Posterior vena cava (tissue), 2 donors: Measurements from ENCODE around the gene S100P. TPM values are rescaled to one million over a fixed set of nuclear protein-coding genes. Genes with fewer than 3 reads are reported as not detected.

ENCODE experiments used
- DNase-seq: peaks from one replicate; pipeline ENCODE4 v3.0.0-alpha.2; 2020; ENCODE audit warnings: low spot score
- intact Hi-C, 2 donors: fragments of 100-400 bp; cut with DNase I; formaldehyde crosslinking; loops; one replicate each; pipeline versions ENCODE4 v1.14.1 to v1.14.2; 2022 to 2023
- total RNA-seq, 2 donors: library from RNA; stranded (reverse); fragmentation: NEBNext Ultra II Directional; extraction: Animal tissue kit (Norgen Biotek cat#: 25700); gene quantifications; one replicate each; pipeline ENCODE4 v1.2.1, GENCODE V29; 2021
- donor health status: DM: yes; HTN: yes; CAD: no.
- donor health status: DM: yes; HTN: yes; CAD: no.

Gene S100P
- total RNA-seq, 2 donors from 2014 or later: 3.5 to 7.8 TPM

DNA sequence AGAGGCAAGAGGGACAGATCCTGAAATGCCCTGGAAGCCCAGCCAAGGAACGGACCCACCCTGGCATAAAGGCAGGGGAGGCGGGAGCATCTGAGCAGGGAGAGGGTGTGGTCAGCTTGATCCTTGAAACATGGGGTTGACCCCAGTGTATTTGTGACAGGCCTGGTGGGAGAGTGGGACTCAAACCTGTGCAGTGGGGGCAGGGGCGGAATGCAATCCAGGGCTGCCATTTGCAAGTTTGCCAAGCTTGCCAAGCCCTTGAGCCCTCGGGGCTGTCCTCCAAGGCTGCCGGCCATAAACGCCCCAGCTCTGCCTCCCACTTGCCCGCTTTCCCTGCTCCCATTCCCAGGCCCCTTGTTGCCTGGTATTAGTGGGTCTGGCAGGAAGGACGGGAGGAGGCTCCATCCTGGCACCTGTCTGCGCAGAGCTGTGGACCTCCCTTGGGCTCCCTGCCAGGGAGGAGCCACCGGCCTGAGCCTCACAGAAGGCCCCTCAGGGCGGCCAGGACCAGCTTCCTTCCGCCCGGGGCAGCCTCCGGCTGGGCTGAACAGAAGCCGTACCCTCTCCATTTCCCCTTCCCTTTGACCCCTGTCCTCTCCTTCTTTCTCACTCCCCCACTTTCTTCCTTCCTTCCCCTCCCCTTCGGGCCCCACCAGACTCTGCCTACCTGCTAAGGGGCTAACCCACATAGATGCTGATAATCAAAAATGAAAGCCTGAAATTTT, 661 bp downstream of the S100P start:
- intact Hi-C loops: no loop called here
- DNase-seq: no peak

DNA sequence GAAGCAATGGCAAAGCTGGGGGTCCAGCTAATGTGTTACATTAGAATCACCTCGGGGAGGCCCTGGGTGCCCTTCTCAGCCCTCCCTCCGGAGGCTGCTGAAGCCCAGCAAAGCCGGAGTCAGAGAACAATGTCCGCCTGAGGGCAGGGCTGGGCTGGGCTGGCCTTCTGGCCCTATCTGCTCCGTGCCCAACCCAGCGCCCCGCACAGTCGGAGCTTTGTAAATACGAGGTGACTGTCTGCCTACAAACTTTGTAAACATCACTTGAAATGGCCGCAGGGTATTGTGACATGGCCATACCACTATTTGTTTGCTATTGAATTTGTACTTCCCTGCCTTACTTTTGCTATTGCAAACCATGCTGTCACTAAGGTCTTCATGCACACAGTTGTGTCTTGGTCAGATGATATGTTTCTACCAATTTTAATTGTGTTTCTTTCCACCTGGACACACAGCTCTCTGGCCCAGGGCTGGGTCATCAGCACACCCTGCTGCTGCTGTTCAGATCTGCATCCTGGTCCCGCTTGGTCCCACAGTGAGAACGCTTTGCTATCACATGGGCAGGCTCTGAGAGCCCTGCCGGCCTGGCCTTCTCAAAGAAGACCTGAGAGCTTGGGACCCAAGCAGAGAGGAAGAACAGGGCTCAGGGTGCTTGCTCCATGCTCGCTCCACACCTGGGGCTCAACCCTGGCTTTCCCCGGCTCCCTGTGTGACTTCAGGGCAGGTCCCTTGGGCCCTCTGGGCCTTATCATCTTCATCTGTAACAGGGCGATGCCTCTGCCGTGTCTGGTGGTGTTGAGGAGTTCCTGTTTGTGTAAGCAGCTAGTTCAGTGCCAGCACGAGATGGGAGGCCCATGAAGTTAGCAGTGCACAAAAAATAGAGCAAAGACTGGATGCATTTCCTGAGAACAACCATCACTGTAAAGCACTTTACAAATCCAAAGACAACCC, 2.3 kb downstream of the S100P start:
- DNase-seq: no peak
- intact Hi-C loops: no loop called here

DNA sequence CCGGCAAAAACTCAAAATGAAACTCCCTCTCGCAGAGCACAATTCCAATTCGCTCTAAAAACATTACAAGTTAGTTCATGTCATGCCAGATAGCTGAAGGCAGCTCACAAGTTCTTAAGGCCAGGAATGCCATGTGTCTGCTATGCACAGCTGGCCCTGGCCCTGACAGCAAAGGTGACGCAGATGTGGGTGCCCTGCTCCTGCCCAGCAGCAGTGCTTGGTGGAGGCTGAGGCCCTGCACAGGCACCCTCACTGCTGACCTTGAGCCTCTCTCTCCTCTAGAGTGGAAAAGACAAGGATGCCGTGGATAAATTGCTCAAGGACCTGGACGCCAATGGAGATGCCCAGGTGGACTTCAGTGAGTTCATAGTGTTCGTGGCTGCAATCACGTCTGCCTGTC, 2.9 kb downstream of the S100P start:
- intact Hi-C loops: no loop called here
- no peak for DNase-seq

DNA sequence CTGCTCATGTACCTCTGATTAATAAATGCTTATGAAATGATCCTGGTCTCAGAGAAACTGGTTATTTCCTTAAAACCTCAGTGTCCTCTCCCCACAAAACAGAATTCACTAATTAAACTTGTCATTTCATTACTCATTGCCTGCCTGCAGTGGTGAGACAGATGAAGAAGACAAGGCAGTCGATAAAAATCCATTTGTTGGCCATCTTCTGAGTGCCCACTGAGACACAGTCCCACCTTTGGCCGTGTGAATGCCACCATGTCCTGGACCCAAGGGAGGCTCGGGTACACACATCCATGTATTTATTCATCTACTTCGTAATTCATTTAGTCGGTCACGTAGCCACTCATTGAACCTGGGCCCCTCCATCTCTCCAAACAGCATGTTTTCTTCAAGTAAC, 3.5 kb downstream of the S100P start:
- DNase-seq: no peak
- intact Hi-C loops: no loop called here

DNA sequence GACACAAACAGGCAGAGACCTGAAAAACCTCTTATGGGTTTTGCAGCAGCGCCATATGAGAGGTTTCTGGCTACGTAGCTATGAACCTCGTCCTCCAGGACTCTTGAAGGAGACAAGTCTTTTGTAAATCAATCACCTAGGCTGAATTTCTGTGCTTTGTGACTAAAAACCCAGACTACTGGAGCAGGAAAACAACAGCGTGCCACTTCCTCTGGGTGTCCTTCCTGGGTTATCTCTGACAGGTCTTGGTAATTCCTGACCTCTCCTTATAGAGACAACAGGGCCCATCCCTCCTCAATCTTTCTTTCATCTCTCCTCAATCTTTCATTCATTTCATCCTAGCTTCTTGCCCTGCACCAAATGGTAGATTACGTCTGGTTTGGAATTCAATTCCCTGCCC, 5.7 kb downstream of the S100P start:
- intact Hi-C loops: no loop called here
- no peak for DNase-seq

DNA sequence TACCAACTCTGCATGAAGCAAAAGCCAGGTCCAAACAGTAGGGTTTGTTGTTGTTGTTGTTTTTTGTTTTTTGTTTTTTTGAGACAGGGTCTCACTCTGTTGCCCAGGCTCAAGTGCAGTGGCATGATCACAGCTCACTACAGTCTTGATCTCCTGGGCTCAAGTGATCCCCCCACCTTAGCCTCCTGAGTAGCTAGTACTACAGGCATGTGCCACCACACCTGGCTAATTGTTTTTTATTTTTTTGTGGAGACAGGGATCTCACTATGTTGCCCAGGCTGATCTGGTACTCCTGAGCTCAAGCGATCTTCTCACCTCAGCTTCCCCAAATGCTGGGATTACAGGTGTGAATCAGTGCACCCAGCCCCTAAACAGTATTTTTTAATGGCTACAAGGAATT, 6.2 kb downstream of the S100P start:
- intact Hi-C loops: no loop called here
- no peak for DNase-seq

DNA sequence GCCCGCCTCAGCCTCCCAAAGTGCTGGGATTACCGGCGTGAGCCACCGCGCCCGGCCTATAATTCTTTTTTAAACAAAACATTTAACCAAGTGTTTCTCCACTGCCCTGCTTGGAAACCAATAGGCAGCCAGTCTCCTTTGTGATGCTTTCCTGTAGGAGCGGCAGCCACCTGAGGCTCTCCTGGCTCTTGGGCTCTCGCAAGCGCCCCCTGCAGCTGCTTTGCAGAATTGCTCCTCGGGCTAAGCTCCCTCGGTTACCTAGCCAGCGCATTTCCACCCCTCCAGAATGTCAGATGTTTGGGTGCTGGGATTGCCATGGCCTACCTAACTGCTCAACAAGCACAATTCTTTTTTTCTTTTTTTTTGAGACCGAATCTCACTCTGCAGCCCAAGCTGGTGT, 7.7 kb downstream of the S100P start:
- intact Hi-C loops: no loop called here
- no peak for DNase-seq

DNA sequence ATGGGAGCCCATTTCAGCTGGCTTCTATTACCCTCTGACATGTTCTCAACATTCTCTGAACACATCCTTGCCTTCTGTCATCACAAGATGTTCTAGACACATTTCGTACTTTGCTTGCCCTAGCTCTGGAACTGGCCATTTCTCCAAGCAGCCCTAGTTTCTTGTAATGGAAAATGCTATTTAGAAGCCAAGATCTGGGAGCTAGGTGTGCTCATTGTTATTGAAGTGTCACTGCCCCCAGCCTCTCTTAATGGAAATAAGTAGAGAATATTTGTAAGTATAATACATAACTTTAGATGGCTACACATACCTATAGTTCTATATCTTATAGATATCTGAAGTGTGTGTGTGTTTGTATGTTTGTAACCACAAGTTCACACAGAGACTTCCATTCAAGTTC, 9.1 kb downstream of the S100P start:
- no peak for DNase-seq
- intact Hi-C loops: no loop called here

DNA sequence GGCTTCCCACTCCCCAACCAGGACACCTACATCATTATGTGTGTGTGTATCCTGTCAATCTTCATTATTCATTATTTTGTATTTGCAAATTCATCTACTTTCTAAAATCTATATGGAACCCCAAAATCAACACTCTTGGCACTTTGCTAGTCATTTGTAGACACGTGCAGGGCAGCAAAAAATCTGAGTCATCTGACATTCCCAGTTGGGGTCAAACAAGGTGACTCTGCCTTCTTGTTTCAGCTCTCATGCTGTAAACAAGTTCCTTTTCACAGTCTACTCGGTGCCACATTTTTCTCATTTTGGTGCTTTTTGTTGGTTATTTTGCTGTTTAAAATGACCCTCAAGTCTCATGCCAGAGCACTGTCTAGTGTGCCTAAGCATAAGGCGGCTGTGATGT, 10.1 kb downstream of the S100P start:
- intact Hi-C loops: no loop called here
- no peak for DNase-seq

DNA sequence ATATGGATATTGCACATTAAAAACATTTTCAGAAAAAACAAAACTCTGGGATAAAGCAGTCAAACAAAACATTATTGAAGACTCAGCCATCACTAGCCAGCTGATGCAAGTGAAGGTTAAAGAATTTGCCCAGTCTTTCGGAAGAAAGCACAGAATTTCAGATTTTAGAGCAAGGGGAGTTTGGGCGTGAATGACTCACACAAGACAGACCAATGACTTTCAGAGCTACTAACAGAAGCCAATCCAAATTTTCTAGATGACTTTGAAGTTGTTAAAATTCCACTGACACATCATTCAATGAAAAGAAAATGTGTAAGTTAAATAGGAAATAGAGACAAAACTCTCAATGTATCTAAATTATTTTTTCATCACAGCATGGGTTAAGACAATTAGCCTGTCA, 12.0 kb downstream of the S100P start:
- intact Hi-C loops: no loop called here
- DNase-seq: no peak

DNA sequence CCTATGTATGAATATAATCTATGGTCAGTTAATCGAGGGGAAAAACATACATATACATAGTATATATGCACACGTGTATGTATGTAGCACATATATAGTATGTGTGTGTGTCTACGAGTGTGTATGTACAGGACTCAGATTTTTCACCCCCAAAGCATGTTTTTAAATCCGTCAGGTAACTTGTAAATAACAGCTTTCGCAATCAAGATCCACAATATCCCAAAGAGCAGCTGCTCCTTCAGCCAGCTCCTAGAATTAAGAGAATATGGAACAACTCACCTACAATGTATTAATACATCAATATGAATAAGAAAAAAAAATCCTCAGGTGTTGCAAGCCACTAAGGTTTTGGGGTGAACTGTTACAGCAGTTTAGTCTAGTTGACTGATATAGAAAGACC, 12.5 kb downstream of the S100P start:
- intact Hi-C loops: no loop called here
- DNase-seq: no peak

DNA sequence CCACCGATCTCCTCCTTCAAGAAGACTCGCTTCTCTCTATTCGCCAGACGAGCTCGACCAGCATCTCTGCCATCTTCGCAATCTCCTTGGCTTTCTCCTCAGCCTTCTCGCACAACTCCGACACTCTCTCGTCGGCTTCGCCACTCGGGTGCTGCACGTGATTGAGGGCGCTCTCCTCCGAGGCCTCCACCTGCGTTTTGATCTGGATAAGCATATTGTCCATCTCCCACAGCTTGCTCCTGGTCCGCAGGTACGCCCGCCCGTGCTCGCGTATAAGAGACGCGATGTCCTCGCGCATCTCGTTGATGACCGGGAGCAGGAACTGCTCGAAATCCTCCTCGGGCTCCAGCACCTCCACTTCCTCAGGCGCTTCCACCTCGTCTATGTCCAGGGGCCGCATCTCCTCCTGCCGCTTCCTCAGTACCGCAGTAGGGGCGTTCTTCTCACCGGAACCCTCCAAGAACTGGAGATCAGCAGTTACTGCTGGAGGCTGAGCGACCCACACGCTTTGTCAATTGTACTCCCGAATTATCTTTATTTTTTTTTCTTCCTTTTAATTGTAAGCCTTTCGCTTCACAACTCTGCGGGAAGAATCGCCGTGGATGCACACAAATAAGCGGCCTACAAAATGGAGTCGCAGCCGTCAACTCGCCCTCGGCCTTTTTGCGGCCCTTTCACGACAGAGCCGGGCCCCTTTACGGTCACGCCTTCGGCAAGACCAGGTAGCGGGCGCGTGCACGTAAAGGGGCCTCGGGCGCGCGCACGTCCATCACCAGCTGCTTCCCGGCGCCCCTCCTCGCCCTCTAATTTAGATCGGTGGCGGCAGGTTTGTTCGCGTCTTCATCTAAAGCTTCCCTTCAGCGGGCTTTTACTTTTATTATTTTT, 15.8 kb downstream of the S100P start, which contains the start of gene MRFAP1L1:
MRFAP1L1 (minus strand) TSS at position 636 of the 885 bp plus-strand sequence; CDS start at position 400, 236 bp downstream.
- peak; percentile 98 for DNase-seq
- intact Hi-C loops: loop anchor here in 1 of 2 donors (10.0 kb wide), 1 partner anchor 355 kb away; the partner anchor contains the start of gene GRPEL1

DNA sequence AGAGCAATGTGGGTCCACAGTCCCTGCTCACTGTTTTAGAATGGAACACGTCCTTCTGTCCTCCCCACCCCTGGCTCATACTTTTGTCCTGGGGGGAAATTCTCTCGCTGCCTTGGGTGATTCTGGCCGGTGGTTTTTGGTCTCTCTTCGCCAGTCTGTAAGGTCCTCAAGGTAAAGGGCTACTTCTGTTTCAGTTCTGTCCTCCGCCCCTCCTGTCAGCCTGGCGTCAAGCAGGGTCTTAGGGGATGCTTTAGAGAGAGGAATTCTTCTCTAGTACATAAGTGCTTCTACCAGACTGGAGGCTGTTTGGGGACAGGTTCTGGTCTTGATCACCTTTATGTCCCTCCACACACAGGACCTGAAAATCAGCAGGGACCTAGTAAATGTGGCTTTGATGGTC, 16.6 kb downstream of the S100P start:
- intact Hi-C loops: loop anchor here in 1 of 2 donors (10.0 kb wide), 1 partner anchor 355 kb away; the partner anchor contains the start of gene GRPEL1
- no peak for DNase-seq

DNA sequence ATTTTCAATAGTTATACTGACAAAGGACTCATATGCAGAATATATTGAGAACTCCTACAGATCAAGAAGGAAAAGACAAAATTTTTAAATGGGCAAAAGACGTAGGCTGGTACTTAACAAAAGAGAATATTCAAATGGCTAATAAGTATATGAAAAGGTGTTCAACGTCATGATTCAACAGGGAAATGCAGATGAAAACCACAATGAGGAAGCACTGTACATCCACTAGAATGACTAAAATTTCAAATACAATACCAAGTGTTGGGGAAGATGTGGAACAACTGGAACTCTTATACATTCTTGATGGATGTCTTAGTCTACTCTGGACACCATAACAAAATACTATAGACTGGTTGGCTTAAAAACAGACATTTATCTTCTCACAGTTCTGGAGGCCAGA, 17.3 kb downstream of the S100P start:
- intact Hi-C loops: loop anchor here in 1 of 2 donors (10.0 kb wide), 1 partner anchor 354 kb away; the partner anchor contains the start of gene GRPEL1
- no peak for DNase-seq

DNA sequence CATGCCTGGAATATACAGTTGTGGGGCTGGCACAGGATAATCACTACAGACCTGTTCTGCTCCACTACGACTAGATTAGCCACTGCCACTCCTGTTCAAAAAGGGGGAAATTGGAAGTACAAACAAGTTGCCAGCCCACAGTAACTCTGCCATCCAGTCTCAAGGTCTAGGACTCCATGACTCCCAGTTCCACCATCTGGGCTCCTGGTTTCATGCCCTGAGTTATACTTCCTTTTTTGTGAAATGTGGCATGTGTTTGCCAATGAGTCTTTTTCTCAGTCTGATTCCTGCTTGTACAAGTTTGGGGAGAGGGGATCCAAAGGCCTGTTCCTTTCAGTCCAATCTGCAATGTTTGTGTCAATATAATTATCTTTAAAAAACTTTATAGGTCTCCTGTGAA, 21.3 kb downstream of the S100P start:
- no peak for DNase-seq
- intact Hi-C loops: loop anchor here in 1 of 2 donors (10.0 kb wide), 1 partner anchor 350 kb away; the partner anchor contains the start of gene GRPEL1

DNA sequence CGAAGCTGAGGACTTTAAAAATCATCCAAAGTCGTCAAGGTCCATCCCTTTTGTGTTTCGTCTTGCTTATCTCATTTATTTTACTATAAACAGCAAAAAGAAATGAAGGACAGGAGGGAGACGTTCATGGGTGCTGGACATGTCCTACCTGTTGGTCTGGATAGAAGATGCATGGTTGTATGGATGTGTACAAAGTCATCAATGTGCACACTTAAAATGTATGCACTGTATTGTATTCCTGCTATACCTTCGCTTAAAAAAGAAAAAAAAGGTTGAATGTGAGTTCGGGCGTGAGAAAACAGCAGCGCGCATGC, 22.0 kb downstream of the S100P start:
- no peak for DNase-seq
- intact Hi-C loops: loop anchor here in 1 of 2 donors (10.0 kb wide), 1 partner anchor 349 kb away; the partner anchor contains the start of gene GRPEL1

DNA sequence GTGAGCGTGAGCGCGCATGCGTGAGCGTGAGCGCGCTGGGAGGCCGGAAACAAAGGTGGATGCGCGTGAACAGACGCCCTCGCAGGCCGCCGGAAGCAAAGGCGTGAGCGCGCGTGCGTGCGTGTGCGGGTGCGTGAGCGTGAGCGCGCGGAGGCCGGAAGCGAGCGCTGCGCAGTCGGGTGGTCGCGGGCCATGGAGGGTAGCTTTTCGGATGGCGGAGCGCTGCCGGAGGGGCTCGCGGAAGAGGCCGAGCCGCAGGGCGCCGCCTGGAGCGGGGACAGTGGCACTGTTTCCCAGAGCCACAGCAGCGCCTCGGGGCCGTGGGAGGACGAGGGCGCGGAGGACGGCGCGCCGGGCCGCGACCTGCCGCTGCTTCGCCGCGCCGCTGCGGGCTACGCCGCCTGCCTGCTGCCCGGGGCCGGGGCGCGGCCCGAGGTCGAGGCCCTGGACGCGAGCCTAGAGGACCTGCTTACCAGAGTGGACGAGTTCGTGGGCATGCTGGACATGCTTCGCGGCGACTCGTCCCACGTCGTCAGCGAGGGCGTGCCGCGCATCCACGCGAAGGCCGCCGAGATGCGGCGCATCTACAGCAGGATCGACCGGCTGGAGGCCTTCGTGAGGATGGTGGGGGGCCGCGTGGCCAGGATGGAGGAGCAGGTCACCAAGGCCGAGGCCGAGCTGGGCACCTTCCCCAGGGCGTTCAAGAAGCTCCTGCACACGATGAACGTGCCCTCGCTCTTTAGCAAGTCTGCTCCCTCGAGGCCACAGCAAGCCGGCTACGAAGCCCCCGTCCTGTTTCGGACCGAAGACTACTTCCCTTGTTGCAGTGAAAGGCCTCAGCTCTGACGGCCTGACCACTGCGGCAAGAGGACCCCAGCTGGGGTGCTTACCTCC, 22.6 kb downstream of the S100P start, which contains the start of gene BLOC1S4:
BLOC1S4 (plus strand) TSS at position 157 of the 894 bp plus-strand sequence; CDS start at position 193, 36 bp downstream.
- intact Hi-C loops: loop anchor here in 1 of 2 donors (10.0 kb wide), 1 partner anchor 349 kb away; the partner anchor contains the start of gene GRPEL1

More for the DNA sequence above, 22.6 kb downstream of the S100P start, which contains the start of gene BLOC1S4:
- DNase-seq: peak; percentile 96
